Measurements from ENCODE around the gene CFAP52. TPM values are rescaled to one million over a fixed set of nuclear protein-coding genes. Genes with fewer than 3 reads are reported as not detected.

The CFAP52 gene
- total and polyA plus RNA-seq, 2 of the 8 experiments (the other 6 are each of a cell fraction or from before 2014, with no cell fraction given), result 0.11 TPM; not detected in 1

DNA sequence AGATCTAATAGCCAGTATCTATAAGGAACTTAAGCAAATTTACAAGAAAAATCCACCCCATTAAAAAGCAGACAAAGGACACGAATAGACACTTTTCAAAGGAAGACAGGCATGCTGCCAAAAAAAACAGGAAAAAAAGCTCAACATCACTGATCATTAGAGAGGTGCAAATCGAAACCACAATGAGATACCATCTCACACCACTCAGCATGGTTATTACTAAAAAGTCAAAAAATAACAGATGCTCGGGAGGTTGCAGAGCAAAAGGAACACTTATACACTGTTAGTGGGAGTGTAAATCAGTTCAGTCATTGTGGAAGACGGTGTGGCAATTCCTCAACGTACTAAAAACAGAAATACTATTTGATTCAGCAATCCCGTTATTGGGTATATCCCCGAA, 10.4 kb upstream of the CFAP52 start:
- ChIA-PET CTCF (ENCODE audit: partially characterized antibody) (no interaction called here), POLR2A (ENCODE audit: partially characterized antibody) (interaction anchor here (1.1 kb wide), 1 partner anchor 9 kb away, joined by 3 read pairs; no protein-coding TSS in a partner anchor)
- Histone ChIP-seq H3K4me2 (ENCODE audit: insufficient read depth in 1 of 2, low read depth in 2 of 2, low read length in 2 of 2) (no peak overlapping the region), H2BK5ac (ENCODE audit: low read depth, low read length) (no peak overlapping the region), H3K27ac (ENCODE audit: low read depth, low read length) (no peak overlapping the region), H4K20me1 (replicated peaks in 1 of 2; ENCODE audit: control insufficient read depth in 1 of 2, insufficient read depth in 2 of 2, low read length in 2 of 2) (peaks cover 0 to 1% of the 10 kb centered on the region in 2 experiments), H2AFZ (ENCODE audit: low read length) (no peak overlapping the region), H3K27me3 (replicated peaks in 1 of 4; ENCODE audit: control insufficient read depth in 3 of 4, extremely low read depth in 1 of 4, insufficient read depth in 3 of 4, low read length in 3 of 4) (no peaks in the 10 kb centered on the region), H3K9ac (replicated peaks in 1 of 4; ENCODE audit: extremely low read depth in 1 of 4, low read depth in 3 of 4, low read length in 3 of 4) (no peak overlapping the region), H4K91ac (replicated peaks; ENCODE audit: insufficient read length, low read length) (no peak overlapping the region), H3K18ac (ENCODE audit: extremely low read depth, low read length) (no peak overlapping the region), H3K36me3 (ENCODE audit: control insufficient read depth in 2 of 4, insufficient read depth in 4 of 4, low read length in 3 of 4) (peaks cover 0 to 4% (median 2%) of the 10 kb centered on the region in 4 experiments; a peak in 3 of 8 replicates), H3K56ac (replicated peaks; ENCODE audit: insufficient read length, low read depth, low read length) (no peak overlapping the region), H3K4ac (replicated peaks; ENCODE audit: insufficient read length, low read depth, low read length) (no peak overlapping the region), H3K79me1 (ENCODE audit: low read depth, low read length) (no peaks in the 10 kb centered on the region; the same call in 1 of the 2 replicates), H3K23me2 (ENCODE audit: low read depth, low read length) (no peaks in the 10 kb centered on the region), H2BK12ac (ENCODE audit: low read depth, low read length) (no peak overlapping the region), H3K4me3 (ENCODE audit: extremely low read depth in 1 of 4, insufficient read depth in 2 of 4, low read depth in 3 of 4, low read length in 4 of 4) (no peak overlapping the region), H2BK120ac (replicated peaks; ENCODE audit: low read depth, low read length) (no peak overlapping the region), H3K14ac (ENCODE audit: insufficient read length) (no peak overlapping the region), H2BK20ac (ENCODE audit: low read length) (no peak overlapping the region), H3K4me1 (replicated peaks in 1 of 4; ENCODE audit: control insufficient read depth in 3 of 4, insufficient read depth in 4 of 4, low read length in 3 of 4) (no peaks in the 10 kb centered on the region), H3K9me3 (ENCODE audit: insufficient read depth in 2 of 2, low read depth in 1 of 2, low read length in 1 of 2) (no peaks in the 10 kb centered on the region), H2BK15ac (ENCODE audit: low read length) (no peak overlapping the region), H4K8ac (ENCODE audit: extremely low read depth, insufficient read depth, low read length) (no peak overlapping the region), H3K23ac (ENCODE audit: insufficient read length) (no peak overlapping the region), H3K79me2 (ENCODE audit: control insufficient read depth in 1 of 2, insufficient read depth in 2 of 2, low read length in 2 of 2) (no peaks in the 10 kb centered on the region; a peak in 1 of 4 replicates), H2AK5ac (ENCODE audit: low read depth, low read length) (no peak overlapping the region), H4K5ac (ENCODE audit: insufficient read length, low read depth, low read length) (no peak overlapping the region)
- TF ChIP-seq, protein P1, sequence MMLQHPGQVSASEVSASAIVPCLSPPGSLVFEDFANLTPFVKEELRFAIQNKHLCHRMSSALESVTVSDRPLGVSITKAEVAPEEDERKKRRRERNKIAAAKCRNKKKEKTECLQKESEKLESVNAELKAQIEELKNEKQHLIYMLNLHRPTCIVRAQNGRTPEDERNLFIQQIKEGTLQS (IDR thresholded peaks at IDR 0.05; ENCODE audit: insufficient read depth, low read depth, low read length), result no peak
- no peak for TF ChIP-seq RFX5 (IDR thresholded peaks at IDR 0.05; ENCODE audit: borderline replicate concordance, low read depth, low read length)
- TF ChIP-seq POLR2A (IDR thresholded peaks at IDR 0.05; ENCODE audit: control extremely low read depth in 1 of 2, low read depth in 2 of 2, low read length in 2 of 2), result no peak
- TF ChIP-seq KDM1A (IDR thresholded peaks at IDR 0.05; ENCODE audit: borderline replicate concordance, low read length), result no peak
- 90% methylated on average over 7 of the region's 7 CpGs; no CpG with 5 or more reads in 1 of the 2 experiments for WGBS, 2 experiments (ENCODE audit: extremely low coverage in 1 of 2, insufficient coverage in 1 of 2, insufficient read length in 1 of 2, insufficient replicate concordance in 2 of 2, low coverage in 1 of 2, low lambda C conversion rate in 2 of 2, missing lambda C conversion rate in 1 of 2)
- DNase-seq (ENCODE audit: low read depth in 1 of 2, low spot score in 2 of 2), result no peak
- FAIRE-seq, result no peak

All from H1 (cell line).